HG03457 (cell line): ENCODE measurements around the gene ARL16.
A peak's percentile ranks its signal among the peaks of the same experiment; 100 is the strongest.

Source experiments
- ATAC-seq: cut with Tn5 transposase; IDR thresholded peaks from one replicate; pipeline ENCODE4 v1.9.1; 2021; ENCODE audit warnings: moderate number of reproducible peaks; ENCODE audit not compliant: unreplicated experiment

Gene ARL16

DNA sequence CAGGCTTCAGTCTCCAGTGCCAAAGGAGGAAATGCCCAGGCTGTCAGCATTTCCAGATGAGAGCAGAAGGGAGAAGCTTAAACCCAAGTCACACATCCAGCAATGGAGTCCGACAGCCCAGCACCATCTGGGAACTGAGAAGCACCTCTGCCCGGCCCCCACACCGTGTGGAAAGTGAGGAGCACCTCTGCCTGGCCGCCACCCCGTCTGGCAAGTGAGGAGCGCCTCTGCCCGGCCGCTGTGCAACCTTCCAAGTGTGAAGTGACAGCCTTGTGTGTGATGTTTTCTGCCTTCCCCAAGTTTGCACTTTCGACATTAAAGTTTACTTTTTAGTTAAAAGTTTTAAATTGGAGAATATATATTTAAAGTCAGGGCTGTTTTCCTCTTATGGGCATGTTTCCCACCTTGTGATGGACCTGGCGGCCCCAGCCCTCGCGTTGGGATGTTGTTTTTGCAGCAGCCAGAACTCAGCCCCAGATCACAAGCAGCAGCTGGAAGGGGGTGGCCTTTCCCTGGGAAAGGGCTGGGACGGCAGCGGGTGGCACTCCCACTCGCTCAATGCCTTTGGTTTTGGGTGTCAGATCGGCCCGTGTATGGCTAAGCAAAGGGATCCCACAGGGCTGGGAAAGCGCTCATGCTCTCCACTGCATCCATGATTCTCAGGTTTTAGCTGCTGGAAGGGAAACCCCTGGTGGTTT, 9.9 kb downstream of the ARL16 start:
- ATAC-seq: no peak

DNA sequence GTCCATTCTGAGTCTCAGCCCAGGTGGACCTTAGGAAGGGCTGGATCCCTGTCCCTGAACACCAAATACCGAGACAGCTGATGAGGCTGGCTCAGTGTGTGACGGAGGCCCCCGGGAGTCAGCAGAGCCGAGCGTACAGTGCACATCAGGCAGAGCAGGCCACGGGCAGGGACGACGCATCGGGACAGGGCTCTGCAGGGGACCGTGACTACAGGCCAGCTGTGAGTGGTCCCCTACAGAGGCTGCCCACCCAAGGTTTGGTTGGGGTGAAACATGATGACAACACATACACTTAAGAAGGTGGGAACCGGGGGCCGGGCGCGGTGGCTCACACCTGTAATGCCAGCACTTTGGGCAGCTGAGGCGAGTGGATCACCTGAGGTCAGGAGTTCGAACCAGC, 10.6 kb downstream of the ARL16 start:
- no peak for ATAC-seq

DNA sequence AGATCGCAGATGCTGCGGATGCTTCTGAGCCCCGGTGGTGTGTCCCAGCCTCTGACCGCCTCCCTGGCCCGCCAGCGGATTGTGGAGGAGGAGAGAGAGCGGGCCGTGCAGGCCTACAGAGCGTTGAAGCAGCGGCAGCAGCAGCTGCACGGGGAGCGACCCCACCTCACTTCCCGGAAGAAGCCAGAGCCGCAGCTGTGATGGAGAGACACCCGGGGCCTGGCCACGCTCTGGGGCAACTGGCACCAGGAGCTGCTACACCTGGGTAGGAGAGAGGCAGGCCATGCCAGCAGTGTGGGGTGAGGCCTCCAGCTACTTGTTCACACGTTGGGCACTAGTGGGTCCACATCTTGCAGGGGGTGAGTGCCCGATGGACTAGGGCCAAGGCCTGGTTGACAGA, 11.1 kb downstream of the ARL16 start:
- no peak for ATAC-seq

DNA sequence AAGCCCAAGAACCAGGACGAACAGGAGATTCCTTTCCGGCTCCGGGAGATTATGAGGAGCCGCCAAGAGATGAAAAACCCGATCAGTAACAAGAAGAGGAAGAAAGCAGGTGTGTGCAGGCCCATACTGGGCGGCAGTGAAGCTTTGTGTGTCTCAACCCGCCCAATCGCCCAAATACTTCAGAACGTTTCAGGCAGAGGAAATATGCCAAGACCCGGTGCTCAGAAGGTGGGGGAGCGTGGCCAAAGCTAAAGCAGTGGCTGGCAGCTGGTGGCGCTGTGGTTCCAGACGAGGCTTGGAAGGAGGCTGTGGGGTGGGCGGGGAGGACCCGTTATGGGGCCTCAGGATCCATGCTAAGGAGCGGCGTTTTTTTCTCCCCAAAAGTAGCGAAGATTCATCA, 15.8 kb downstream of the ARL16 start:
- no peak for ATAC-seq

DNA sequence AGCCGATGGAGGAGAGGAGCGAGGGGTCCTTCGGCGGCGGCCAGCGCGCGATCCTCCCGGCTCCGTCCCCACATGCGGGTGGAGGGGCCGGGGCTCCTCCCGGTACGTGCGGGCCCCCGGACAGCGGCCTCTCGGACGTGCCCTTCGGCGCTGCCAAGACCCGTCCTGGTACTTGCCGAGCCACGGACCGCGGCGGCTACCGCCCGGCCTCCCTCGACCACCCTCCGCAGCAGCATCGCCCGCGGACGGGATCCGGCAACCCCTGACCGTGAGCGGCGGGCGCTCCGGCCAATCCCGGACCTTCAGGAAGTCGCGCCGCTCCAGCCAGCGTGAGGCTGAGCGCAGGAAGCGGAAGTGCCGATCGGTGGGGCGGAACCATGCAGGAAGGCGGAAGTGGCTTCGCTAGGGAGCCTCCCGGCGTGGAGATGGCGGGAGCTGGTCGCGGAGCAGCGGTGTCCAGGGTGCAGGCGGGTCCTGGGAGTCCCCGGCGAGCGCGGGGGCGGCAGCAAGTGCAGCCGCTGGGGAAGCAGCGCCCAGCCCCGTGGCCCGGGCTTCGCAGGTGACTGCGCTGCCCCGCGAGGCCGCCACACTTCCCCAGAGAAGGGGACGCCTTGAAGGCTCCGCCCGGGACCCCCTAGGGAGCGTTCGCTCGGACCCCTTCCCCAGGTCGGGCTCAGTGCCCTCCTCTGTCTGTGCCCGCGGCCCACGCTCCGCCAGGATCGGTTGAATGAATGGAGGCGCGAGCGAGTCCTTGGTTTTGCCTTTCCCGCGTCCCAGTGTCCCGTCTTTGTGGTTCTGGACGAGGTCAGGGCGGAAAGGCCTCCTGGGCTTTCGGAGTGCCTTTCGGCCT, 17.0 kb downstream of the ARL16 start, which contains the start of the genes CCDC137 and OXLD1:
Gene CCDC137, plus strand, starts transcription at position 396 of the 850 bp plus-strand sequence. Its CDS starts 30 bp downstream, at position 426.
Gene OXLD1, minus strand, starts transcription at position 264 of the 850 bp plus-strand sequence. Its CDS starts 28 bp downstream, at position 236.
- peak; percentile 82 for ATAC-seq

DNA sequence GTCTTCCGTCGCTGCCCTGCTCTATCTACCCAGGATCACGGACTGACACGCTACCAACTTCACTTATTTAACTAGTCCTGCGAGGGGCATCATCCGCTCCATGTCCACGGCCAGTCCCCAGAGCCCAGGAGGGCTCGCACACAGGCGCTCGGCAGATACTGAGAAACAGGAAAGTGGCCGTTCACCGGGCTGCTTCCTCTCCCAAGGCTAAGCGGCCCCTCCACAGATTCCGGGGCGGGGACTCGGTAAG, 17.6 kb downstream of the ARL16 start:
- ATAC-seq: no peak

DNA sequence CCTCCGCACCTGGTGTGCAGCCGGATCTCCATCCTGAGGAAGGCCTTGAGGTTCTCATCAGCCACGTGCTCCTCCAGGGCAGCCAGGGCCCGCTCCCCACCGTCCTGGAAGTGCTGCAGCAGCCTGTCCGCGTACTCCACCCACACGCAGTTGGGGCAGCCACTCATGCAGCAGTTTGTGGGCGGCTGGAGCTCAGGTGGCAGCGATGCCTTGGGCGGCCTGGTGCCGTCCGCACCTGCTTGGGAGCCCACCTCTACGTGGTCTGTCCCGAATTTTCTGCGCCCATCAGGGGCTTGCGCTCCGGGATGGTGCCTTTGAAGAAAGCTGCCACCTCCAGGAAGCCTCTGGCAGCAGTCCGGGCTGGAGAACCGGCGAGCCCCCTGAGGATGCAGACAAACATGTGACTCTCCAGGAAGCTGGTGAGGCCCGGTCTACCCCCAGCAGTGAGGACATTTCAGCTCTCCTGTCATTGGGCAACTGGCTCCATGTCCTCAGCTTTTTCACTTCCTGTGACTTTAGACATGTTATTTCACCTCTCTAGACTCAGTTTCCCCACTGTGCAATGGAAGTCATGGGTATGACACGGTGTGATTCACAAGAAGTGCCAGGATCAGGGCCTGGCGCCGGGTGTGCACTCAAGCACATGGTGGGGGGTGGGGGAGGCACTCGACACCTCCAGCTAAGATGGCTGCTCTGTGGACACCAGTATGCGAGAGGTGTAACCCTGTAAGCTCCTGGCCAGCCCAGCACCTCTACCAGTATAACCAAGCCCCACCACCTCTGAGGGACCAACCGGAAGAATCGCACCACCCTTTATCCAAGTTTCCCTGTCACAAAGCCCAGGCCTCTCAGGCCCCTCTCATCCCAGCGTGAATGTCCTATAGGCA, 18.1 kb downstream of the ARL16 start:
- ATAC-seq: no peak

DNA sequence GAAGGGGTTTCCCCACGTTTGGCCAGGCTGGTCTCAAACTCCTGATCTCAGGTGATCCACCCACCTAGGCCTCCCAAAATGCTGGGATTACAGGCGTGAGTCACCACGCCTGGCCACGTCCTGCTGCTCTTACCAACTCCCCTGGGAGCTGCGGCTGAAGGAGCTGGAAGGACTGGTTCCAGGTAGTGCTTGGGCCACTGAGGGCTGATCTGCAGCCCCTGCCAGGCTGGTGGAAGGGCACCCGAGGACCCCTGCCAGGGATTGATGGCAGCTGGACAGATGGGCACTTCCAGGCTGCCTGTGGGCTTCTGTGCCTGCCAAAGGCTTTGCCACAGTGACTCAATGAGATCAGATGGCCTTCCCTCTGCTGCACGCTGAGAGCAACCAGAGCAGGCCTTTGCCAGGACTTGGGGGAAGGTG, 19.5 kb downstream of the ARL16 start:
- no peak for ATAC-seq

DNA sequence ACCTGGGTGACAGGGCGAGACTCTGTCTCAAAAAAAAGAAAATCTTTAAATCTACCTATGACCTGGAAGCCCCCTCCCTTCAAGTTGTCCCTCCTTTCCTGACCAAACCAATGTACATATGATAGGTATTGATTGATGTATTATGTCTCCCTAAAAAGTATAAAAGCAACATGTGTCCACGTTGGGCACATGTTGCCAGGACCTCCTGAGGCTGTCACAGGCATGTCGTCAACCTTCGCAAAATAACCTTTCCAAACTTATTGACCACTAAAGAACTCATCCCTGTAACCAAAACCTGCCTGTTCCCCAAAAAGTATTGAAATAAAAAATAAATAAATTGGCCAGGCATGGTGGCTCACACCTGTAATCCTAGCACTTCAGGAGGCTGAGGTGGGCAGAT, 21.6 kb downstream of the ARL16 start:
- ATAC-seq: no peak

DNA sequence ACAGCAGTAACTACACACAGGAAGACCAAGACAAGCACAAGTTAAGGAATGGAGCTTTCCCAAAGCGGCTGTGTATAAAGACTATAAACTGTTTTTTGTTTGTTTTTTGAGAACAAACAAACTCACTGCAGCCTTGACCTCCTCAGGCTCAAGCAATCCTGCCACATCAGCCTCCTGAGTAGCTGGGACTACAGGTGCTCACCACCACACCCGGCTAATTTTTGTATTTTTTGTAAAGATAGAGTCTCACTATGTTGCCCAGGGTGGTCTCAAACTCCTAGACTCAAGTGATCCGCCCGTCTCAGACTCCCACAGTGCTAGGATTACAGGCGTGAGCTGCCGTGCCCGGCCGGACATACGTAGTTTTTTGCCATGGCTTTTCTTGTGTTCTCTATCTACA, 23.2 kb downstream of the ARL16 start:
- ATAC-seq: no peak

DNA sequence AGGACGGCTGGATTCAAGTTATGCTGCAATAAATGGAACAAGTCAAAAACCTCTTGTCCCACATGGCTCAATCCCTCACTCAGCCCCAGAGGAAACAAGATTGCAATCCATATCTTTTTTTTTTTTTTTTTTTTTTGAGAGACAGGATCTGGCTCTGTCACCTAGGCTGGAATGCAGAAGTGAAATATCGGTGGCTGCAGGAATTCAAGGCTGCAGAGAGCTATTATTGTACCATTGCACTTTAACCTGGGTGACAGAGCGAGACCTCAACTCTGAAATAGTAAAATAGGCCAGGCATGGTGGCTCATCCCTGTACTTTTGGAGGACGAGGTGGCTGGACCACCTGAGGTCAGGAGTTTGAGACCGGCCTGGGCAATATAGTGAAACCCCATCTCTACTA, 24.6 kb downstream of the ARL16 start:
- no peak for ATAC-seq

DNA sequence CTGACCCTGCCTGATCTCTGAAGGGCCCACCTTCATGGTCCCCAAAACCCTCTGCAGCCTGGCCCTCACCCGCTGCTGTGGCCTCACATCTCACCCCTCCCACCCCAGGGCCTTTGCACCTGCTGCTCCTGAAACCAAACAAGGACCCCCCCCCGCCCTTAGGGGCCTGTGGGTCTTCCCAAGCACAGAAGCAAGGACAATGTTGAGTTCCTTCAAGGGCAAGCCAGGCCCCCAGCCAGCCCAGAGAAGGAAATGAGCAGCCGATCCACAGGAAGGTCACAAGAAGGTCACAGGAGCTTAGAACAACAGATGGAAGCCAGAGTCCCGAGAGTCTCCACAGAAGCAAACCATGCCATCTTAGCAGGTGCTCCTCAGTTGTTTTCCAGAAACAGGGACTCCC, 26.8 kb downstream of the ARL16 start:
- no peak for ATAC-seq

DNA sequence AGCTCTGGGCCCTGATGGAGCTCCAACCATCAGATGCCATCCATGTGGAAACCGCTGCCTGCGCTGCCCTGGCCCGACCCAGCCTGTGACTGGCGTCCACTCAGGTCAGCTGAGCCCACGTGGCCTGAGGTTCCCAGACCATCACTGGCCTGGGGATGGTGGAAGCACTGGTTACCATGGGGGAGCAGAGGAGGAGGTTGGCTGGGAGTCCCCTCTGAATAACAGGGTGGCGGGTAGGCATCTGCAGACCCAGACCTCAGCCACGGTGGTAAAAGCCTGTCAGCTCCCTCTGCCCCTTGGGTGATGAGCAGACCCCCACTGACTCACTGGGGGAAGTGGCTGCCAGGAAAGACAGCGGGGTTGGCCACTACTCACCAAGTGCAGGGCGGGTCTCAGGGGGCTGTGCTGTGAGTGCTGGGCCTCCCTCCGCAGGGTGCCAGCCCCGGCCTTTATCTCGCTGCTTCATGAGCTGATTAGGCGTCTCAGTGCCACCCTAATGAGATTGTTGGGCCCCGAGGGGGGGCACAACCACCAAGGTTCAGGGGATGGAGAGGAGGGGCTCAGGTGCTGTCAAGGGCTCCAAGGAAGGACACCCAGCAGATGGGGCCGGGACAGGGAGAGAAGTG, 27.4 kb downstream of the ARL16 start, which contains the start of gene PDE6G:
Gene PDE6G, minus strand, starts transcription at position 425 of the 626 bp plus-strand sequence. CDS start 3,237 bp downstream, outside the sequence.
- ATAC-seq: no peak

DNA sequence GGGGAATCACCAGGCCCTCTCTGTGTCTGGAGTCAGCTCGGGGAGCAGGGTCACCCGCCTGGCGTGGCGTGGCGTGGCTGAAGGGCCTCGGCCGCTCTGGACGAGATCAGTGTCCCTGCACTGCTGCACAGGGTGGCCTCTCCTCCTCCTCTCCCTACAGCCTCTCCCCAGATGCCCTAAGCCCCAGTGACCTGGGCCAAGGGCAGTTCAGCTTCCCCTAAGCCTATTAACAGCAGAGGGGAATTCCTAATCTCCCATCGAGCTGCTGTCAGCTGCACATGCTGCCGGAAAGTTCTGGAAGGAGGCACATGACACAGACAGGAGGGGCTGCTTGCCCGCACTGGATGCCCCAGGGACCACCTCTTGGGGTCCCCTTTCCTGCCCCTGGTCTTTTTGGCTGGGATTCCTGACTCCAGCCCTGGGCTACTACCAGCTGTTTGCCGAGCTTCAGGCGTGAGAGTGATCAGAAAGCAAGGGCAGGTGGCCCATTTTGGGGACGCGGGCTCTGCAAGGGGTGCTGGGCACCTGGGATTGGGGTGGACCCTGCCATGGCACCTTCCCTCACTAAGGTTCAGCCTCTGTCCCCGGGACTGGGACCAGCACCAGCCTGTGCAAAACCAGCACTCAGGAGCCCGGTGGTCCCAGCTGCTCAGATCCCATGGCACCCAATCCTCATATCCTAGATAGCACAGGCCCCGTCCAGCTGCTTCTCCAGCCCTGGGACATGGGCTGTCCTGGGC, 28.0 kb downstream of the ARL16 start:
- no peak for ATAC-seq

DNA sequence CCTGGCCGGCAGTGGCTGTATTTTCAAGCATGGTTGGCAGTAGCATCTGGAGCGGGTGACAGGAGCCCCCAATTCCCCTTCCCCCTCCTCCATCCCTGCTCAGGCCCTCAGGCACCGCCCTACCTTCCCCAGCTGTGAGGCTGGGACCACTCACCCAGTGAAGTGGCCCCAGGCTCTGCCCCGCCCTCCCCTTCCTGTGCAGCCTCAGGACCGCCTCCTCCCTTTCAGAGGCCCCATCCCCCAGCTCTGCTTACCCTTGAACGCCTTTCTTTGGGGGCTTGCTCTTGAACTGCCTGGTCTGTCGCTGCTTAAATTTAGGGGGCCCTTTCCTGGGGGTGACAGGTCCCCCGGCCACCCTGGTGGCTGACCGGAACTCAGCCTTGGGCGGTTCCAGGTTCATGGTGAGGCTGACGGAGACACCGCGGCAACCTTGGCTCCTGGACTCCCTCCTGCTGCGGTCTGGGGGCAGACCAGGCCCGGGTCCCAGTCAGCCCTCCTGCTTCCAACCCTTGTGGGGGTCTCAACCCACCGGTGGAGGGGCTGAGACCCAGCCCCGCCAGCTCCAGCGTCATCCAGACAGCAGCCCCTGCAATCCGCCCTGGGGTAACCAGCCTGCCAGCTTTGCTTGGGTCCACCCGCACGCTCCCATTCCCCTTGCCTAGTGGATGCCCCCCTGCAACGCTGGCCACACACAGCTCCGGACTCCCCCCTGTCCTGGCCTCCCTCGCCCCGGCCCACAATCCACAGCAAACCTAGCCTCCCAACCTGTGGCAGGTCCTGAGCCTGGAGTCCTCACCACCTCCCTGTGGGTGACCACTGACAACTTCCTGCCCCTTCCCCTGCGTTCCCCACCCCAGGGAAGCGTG, 30.5 kb downstream of the ARL16 start:
- no peak for ATAC-seq

DNA sequence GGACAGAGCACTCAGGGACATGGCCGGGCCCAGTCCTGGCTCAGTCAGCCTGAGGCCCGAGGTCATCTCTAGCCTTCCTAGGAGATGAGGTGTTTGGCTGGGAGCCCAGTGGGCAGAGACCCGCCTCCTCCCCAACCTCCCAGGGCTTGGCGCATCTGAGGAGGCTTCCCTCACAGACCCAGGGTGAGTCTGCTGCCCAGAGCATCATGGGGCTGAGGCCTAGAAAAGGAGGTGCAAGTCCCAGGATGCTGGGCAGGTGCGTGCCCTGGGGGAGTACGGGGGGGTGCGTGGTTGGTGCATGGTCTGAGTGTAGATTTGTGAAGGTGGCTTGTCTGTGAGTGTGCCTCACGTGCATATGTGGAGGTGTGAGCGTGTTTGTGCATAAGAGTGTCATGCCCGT, 31.9 kb downstream of the ARL16 start:
- no peak for ATAC-seq

DNA sequence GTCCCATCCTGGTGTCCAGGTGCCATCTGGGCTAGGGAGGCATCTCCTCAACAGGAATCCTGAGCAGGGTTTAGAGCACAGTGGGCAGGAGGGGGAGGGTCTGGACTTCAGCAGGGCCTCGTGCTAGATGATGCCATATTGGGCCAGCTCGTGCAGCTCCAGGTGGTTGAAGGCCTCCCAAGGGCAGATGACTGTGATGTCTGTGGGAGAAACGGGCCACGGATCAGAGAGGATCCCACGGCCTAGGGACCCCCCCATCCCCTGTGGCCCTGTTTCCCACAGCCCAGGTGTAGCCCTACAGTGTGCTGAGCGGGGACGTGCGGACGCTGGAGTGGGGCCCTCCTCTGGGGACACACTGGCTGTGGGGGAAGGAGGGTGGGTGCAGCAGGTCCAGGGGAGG, 32.6 kb downstream of the ARL16 start:
- no peak for ATAC-seq

DNA sequence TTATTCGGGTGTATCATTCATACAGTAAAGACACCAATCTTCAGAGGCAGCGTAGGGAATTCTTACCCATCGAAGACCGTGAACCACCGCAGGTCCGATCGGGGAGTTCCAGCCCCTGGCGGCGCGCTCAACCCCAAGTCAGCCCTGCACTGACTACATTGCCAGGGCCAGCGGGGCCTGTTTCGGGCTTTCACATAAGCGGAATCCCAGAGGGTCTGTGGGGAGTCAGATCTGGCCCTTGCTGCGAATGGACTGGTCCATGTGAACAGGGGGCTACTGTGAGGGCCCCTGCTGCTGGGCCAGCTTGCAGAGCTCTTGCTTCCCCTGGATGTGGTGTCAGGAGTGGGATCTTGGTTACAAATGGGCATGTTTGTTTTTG, 34.9 kb downstream of the ARL16 start:
- no peak for ATAC-seq

DNA sequence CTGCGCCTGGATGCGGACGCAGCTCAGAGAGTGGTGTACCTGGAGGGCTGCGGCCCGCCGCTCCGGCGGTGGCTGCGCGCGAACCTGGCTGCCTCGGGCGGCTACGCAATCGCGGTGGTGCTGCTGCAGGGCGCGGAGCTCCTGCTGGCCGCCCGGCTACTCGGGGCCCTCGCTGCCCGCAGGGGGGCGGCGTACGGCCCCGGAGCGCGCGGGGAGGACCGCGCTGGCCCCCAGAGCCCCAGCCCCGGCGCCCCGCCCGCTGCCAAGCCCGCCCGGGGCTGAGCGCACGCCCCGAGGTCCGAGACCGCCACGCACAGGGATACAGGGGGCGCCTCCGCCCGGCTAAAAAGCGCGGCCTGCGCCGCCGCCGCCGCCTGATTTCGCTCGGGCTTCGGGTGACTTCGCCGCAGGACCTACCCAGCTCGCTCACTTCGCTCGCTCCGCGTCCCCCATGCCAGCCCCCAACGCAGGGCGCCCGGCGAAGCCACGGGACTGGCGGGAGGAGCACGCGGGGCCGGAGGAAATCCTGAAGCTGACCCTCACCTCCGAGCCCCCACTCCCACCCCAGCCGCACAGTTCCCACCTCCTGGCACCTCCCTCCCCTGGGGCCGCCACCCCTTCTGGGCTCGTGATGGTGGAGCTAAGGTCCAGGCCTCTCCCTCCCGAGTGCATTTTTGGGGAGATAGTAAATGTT, 35.4 kb downstream of the ARL16 start:
- ATAC-seq: no peak
